SK-N-SH (cell line): ENCODE results near the gene TAC1. TPM values are rescaled to one million over a fixed set of nuclear protein-coding genes. Genes with fewer than 3 reads are reported as not detected.

ENCODE experiments used
- CTCF ChIA-PET: fragments of 300-600, 350-600 bp; formaldehyde crosslinking; extraction: SDS; loops from one replicate; lab custom pipeline; 2021; lab: Yijun Ruan, JAX
- POLR2A ChIA-PET: fragments of 350-600 bp; sonication (Branson Sonifier 250); formaldehyde crosslinking; extraction: SDS; loops from one replicate; lab custom pipeline; 2020; ENCODE audit warnings: antibody characterized with exemption, inconsistent platforms; lab: Yijun Ruan, JAX
- DNase-seq: peaks from one replicate; pipeline ENCODE4 v3.0.0; 2012
- H2AFZ ChIP-seq: fragments of 200-600 bp; sonication (generic); 2 replicates; pipeline ENCODE4 v1.8.1; 2016; ENCODE audit warnings: antibody characterized with exemption, mild to moderate bottlenecking, low read depth
- H3F3A ChIP-seq: fragments of 200-600 bp; sonication (generic); replicated peaks from 2 replicates; pipeline ENCODE3; 2016; ENCODE audit warnings: antibody characterized with exemption, mild to moderate bottlenecking; ENCODE audit not compliant: insufficient read depth
- H3K27ac ChIP-seq, 2 experiments: fragments of 200-500 bp in 1 of 2; fragments of 200-600 bp in 1 of 2; sonication (Bioruptor generic) in 1 of 2; sonication (generic), shearing (Covaris generic) in 1 of 2; 2 replicates each; pipeline versions ENCODE4 v1.5.1 to v1.6.1; 2014 to 2016; ENCODE audit warnings: low read depth in 2 of 2, inconsistent platforms in 1 of 2, low read length in 1 of 2, mild to moderate bottlenecking in 1 of 2, mixed read lengths in 1 of 2
- H3K27me3 ChIP-seq: fragments of 200-600 bp; sonication (generic), shearing (Covaris generic); 2 replicates; pipeline ENCODE4 v1.6.1; 2016; ENCODE audit warnings: mixed run types; ENCODE audit not compliant: insufficient read depth
- H3K36me3 ChIP-seq, 2 experiments: fragments of 200-500 bp in 1 of 2; fragments of 200-600 bp in 1 of 2; sonication (Bioruptor generic) in 1 of 2; sonication (generic) in 1 of 2; replicated peaks in 1 of 2; 2 replicates each; pipeline versions ENCODE3 to v1.5.1; 2014 to 2016; ENCODE audit warnings: low read length in 1 of 2, mild to moderate bottlenecking in 1 of 2; ENCODE audit not compliant: insufficient read depth in 2 of 2, control insufficient read depth in 1 of 2
- H3K4me1 ChIP-seq, 2 experiments: fragments of 200-500 bp in 1 of 2; fragments of 200-600 bp in 1 of 2; sonication (Bioruptor generic) in 1 of 2; sonication (generic), shearing (Covaris generic) in 1 of 2; 2 replicates each; pipeline versions ENCODE4 v1.5.1 to v1.6.1; 2014 to 2016; ENCODE audit warnings: low read depth in 1 of 2, low read length in 1 of 2, mixed run types in 1 of 2; ENCODE audit not compliant: insufficient read depth in 2 of 2, control insufficient read depth in 1 of 2
- H3K4me2 ChIP-seq: fragments of 200-600 bp; sonication (generic), shearing (Covaris generic); 2 replicates; pipeline ENCODE4 v1.6.1; 2017; ENCODE audit warnings: mixed run types
- H3K4me3 ChIP-seq, 2 experiments: fragments of 200-500 bp in 1 of 2; fragments of 200-600 bp in 1 of 2; sonication (Bioruptor generic) in 1 of 2; sonication (generic), shearing (Covaris generic) in 1 of 2; 2 replicates each; pipeline versions ENCODE4 v1.5.1 to v1.8.1; 2014 to 2016; ENCODE audit warnings: low read depth in 2 of 2, inconsistent platforms in 1 of 2, low read length in 1 of 2, mild to moderate bottlenecking in 1 of 2, mixed read lengths in 1 of 2, moderate library complexity in 1 of 2
- H3K79me2 ChIP-seq: fragments of 200-600 bp; sonication (generic); 2 replicates; pipeline ENCODE4 v1.8.1; 2017; ENCODE audit warnings: mild to moderate bottlenecking; ENCODE audit not compliant: insufficient read depth
- H3K9ac ChIP-seq: fragments of 200-600 bp; sonication (generic); 2 replicates; pipeline ENCODE4 v1.6.1; 2017; ENCODE audit warnings: mixed run types
- H3K9me2 ChIP-seq: fragments of 200-600 bp; sonication (generic); 2 replicates; pipeline ENCODE4 v1.6.1; 2017; ENCODE audit warnings: mixed run types
- H3K9me3 ChIP-seq: fragments of 200-600 bp; sonication (generic); 2 replicates; pipeline ENCODE4 v1.6.1; 2017; ENCODE audit warnings: mixed run types, mild to moderate bottlenecking, moderate library complexity
- H4K20me1 ChIP-seq: fragments of 200-600 bp; sonication (generic); 2 replicates; pipeline ENCODE4 v1.6.1; 2017; ENCODE audit warnings: mild to moderate bottlenecking, mixed run types; ENCODE audit not compliant: insufficient read depth
- CHD2 ChIP-seq: fragments of 150-350 bp; IDR thresholded peaks from 2 replicates; pipeline ENCODE4 v1.6.1; 2018; ENCODE audit warnings: low read length; ENCODE audit not compliant: partially characterized antibody
- ELF1 ChIP-seq: IDR thresholded peaks from 2 replicates; pipeline ENCODE4 v1.4.0; 2012
- EP300 ChIP-seq, 2 experiments: IDR thresholded peaks; 2 replicates each; pipeline versions ENCODE4 v1.4.0 to v1.6.1; 2012; ENCODE audit warnings: borderline replicate concordance in 1 of 2, low read depth in 1 of 2, low read length in 1 of 2
- EZH2phosphoT487 ChIP-seq: fragments of 200-600 bp; sonication (generic); IDR thresholded peaks from 2 replicates; pipeline ENCODE4 v1.6.1; 2017; ENCODE audit warnings: low read depth, mixed run types, mild to moderate bottlenecking, antibody characterized with exemption, moderate library complexity, borderline replicate concordance
- FOXJ3 ChIP-seq: sonication (generic); formaldehyde crosslinking; IDR thresholded peaks from 2 replicates; pipeline ENCODE4 v1.5.1; 2020; ENCODE audit warnings: mild to moderate bottlenecking, missing genetic modification reagents
- MEF2A ChIP-seq: IDR thresholded peaks from 2 replicates; pipeline ENCODE4 v1.4.0; 2012; ENCODE audit warnings: low read depth, borderline replicate concordance
- NFIC ChIP-seq: IDR thresholded peaks from 2 replicates; pipeline ENCODE4 v1.4.0; 2012; ENCODE audit warnings: borderline replicate concordance
- RAD21 ChIP-seq: IDR thresholded peaks from 2 replicates; pipeline ENCODE4 v1.6.1; 2012; ENCODE audit warnings: mild to moderate bottlenecking, low read length
- REST ChIP-seq: IDR thresholded peaks from 2 replicates; pipeline ENCODE4 v1.6.1; 2012; ENCODE audit warnings: mild to moderate bottlenecking, low read depth, low read length, moderate library complexity
- USF2 ChIP-seq: fragments of 150-350 bp; IDR thresholded peaks from 2 replicates; pipeline ENCODE4 v1.6.1; 2017; ENCODE audit warnings: antibody characterized with exemption, low read length, low read depth, borderline replicate concordance
- ZBTB33 ChIP-seq: IDR thresholded peaks from 2 replicates; pipeline ENCODE4 v1.4.0; 2012; ENCODE audit warnings: low read depth, borderline replicate concordance
- WGBS: methylation state at CpG from one replicate; pipeline ENCODE4 v1.1.6; 2017; ENCODE audit warnings: low lambda C conversion rate; 5-methylcytosine and 5-hydroxymethylcytosine counted together
- polyA plus RNA-seq, 3 experiments: library from polyadenylated mRNA; depleted of rRNA; stranded (reverse); fragments of >200 nt; gene quantifications; 2 replicates each; pipeline ENCODE4 v1.2.3, GENCODE V29; 2012

TAC1 gene
- polyA plus RNA-seq, 1 of the 3 experiments (the other 2 are of a cell fraction), result not detected

- 16% methylated on average over 2 of the region's 2 CpGs for WGBS
- Histone ChIP-seq H3K27me3 (peaks cover 48% of the 10 kb centered on the region), H3K79me2 (no peaks in the 10 kb centered on the region), H3K4me2 (0 out of 2 replicates have a peak overlapping the region, but pooled peaks have one; percentile 53), H4K20me1 (no peaks in the 10 kb centered on the region), H3K9ac (no peak overlapping the region), H3K36me3 (no peaks in the 10 kb centered on the region), H2AFZ (no peak overlapping the region), H3K27ac (no peak overlapping the region), H3K9me2 (no peaks in the 10 kb centered on the region), H3K9me3 (no peaks in the 10 kb centered on the region; the same call in 1 of the 2 replicates), H3K4me1 (peaks cover 0 to 4% of the 10 kb centered on the region in 2 experiments; a peak in 1 of 4 replicates), H3F3A (no peaks in the 10 kb centered on the region), H3K4me3 (no peak overlapping the region)
- no peak for DNase-seq
- POLR2A ChIA-PET, result no interaction called here
- CTCF ChIA-PET, result no interaction called here
- no peak for TF ChIP-seq MEF2A
- no peak for TF ChIP-seq USF2
- no peak for TF ChIP-seq ZBTB33
- TF ChIP-seq RAD21, result no peak
- TF ChIP-seq EP300 (IDR thresholded peaks at IDR 0.05; ENCODE audit: borderline replicate concordance in 1 of 2, low read depth in 1 of 2, low read length in 1 of 2), result no peak
- TF ChIP-seq REST, result no peak
- TF ChIP-seq ELF1, result no peak
- no peak for TF ChIP-seq FOXJ3 (CRISPR knock-in tag)
- no peak for TF ChIP-seq CHD2
- no peak for TF ChIP-seq NFIC
- no peak for TF ChIP-seq EZH2phosphoT487
These were observed 2.4 kb downstream of the TAC1 start for GRCh38 chr7:97734255-97734654.
